NCI-H2171 treated with DMSO at 0.1 percent for 48 hours (cell line): ENCODE measurements around the gene EVPLL.
A peak's percentile ranks its signal among the peaks of the same experiment; 100 is the strongest.
"Not testable (repeated sequence)": the region's sequence is repeated elsewhere in the genome, so short reads cannot be mapped to it uniquely, and the experiment has no call there.

ENCODE experiments used
- DNase-seq: peaks from one replicate; lab custom pipeline; 2025; lab: John Stamatoyannopoulos, UW

Gene EVPLL

GRCh38 chr17:18379246-18380146 is 1.9 kb downstream of the EVPLL start:
- DNase-seq: no peak

GRCh38 chr17:18380471-18381157 is 3.0 kb downstream of the EVPLL start:
- no peak for DNase-seq

GRCh38 chr17:18381158-18381952 is 3.8 kb downstream of the EVPLL start:
- DNase-seq: no peak

GRCh38 chr17:18381953-18382245 is 4.3 kb downstream of the EVPLL start:
- DNase-seq: no peak

GRCh38 chr17:18382441-18383078 is 5.0 kb downstream of the EVPLL start:
- no peak for DNase-seq

- DNase-seq: not testable (repeated sequence)
These were observed 5.5 kb downstream of the EVPLL start for GRCh38 chr17:18383079-18383481.

- not testable (repeated sequence) for DNase-seq
These were observed 6.7 kb downstream of the EVPLL start for GRCh38 chr17:18384271-18384670.

- DNase-seq: not testable (repeated sequence)
These were observed 10.0 kb downstream of the EVPLL start for GRCh38 chr17:18387583-18387982.

- DNase-seq: not testable (repeated sequence)
These were observed 10.7 kb downstream of the EVPLL start for GRCh38 chr17:18388266-18388665.

GRCh38 chr17:18388728-18389127 is 11.2 kb downstream of the EVPLL start:
- not testable (repeated sequence) for DNase-seq

GRCh38 chr17:18401872-18402590 is 24.5 kb downstream of the EVPLL start:
- DNase-seq: not testable (repeated sequence)

- DNase-seq: not testable (repeated sequence)
These were observed 25.6 kb downstream of the EVPLL start for GRCh38 chr17:18403166-18403565.

- DNase-seq: not testable (repeated sequence)
These were observed 26.0 kb downstream of the EVPLL start for GRCh38 chr17:18403604-18404003.

- not testable (repeated sequence) for DNase-seq
These were observed 31.3 kb downstream of the EVPLL start for GRCh38 chr17:18408906-18409305.

GRCh38 chr17:18409321-18409720 is 31.7 kb downstream of the EVPLL start:
- not testable (repeated sequence) for DNase-seq

GRCh38 chr17:18410736-18411135 is 33.2 kb downstream of the EVPLL start:
- peak; percentile 5 for DNase-seq

- peak; percentile 62 for DNase-seq
These were observed 33.8 kb downstream of the EVPLL start for GRCh38 chr17:18411377-18411864.

GRCh38 chr17:18412001-18412538 is 34.5 kb downstream of the EVPLL start:
- not testable (repeated sequence) for DNase-seq

GRCh38 chr17:18421521-18421920 is 43.9 kb downstream of the EVPLL start:
- DNase-seq: not testable (repeated sequence)

GRCh38 chr17:18422464-18422863 is 44.9 kb downstream of the EVPLL start:
- DNase-seq: not testable (repeated sequence)

- not testable (repeated sequence) for DNase-seq
These were observed 45.4 kb downstream of the EVPLL start for GRCh38 chr17:18423015-18423414.
